ENCODE results near the gene RAD23B.

The RAD23B gene

DNA sequence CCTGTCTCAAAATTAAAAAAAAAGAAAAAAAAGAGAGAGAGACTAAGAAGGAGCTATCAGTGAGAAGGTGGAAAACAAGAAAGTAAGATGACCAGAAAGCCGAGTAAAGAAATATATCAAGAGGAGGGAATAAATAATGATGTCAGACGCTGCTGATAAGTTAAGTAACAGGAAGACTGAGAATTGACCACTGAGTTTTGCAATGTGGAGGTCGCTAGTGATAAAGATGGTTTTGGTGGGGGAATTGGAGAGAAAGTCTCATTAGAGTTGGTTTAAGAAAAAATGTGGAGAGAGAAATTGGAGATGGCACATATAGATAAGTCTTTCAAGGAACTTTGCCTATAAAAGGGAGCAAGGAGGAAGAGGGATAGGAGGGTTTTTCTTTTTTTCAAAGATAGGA, 91.9 kb downstream of the RAD23B start:
- no peak for DNase-seq (ENCODE audit: low read depth in 2 of 2)

DNA sequence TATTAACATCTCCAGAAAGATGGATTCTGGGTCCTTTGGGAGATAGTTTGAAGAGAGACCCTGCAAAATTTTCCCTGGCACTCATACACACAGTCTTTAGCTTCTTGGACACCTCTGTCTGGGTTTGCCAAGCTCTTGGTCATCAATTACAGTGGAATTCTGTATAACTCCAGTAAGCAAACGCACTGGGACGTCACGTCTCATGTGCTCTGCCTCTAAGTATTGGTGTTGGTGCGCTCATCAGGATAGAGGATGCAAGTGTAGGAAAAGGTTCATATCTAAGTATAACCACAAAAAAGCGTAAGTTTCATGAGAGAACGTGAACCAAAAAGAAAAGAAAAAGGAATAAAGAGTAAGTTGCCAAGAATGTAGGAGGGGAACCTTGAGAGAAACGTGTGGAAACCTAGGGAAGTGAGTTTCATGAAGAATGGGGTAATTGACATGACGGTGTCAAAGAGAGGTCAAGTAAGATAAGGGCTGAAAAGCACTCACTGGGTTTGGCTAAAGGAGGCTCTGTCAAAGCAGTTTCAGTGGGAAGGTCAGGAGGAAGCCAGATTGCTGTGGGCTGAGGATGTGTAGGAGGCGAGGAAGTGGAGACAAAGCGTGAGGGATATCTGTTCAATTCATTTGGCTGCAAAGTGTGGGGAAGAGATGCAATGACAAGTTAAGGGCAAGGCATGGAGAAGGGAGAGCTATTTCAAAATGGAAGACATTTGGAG, 92.7 kb downstream of the RAD23B start:
- DNase-seq (ENCODE audit: low read depth in 2 of 2) = no peak

DNA sequence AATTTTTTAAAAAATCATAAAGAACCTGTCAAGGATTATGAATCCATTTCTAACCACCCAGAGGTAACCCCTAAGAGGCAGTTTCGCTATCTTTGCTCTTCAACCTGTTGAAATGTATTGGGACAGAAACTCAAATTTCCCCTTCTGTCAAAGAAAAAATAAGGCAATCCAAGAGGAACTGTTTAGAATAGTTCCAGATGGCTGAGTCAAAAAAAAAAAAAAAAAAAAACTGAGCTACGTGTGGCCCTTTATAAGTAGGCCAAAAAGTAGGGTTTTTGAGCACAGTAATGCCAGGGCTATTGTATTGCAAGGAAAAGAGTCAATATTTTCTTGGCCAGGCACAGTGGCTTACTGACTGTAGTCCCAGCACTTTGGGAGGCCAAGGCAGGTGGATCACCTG, 94.9 kb downstream of the RAD23B start:
- DNase-seq (ENCODE audit: low read depth in 2 of 2) = no peak

All from stimulated activated CD8-positive, alpha-beta memory T cell treated with anti-CD3 and anti-CD28 coated beads, Interleukin-15, amount 100 ng/mL, for 48 hours (primary cell).